ENCODE results near the gene POLR3A.
"Not testable (repeated sequence)": the region's sequence is repeated elsewhere in the genome, so short reads cannot be mapped to it uniquely, and the experiment has no call there.

The POLR3A gene

DNA sequence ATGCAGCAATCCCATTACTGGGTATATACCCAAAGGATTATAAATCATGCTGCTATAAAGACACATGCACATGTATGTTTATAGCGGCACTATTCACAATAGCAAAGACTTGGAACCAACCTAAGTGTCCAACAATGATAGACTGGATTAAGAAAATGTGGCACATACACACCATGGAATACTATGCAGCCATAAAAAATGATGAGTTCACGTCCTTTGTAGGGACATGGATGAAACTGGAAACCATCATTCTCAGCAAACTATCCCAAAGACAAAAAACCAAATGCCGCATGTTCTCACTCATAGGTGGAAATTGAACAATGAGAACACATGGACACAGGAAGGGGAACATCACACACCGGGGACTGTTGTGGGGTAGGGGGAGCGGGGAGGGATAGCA, 30.5 kb downstream of the POLR3A start:
- intact Hi-C loops (cut with DNase I); DNase-seq: not testable (repeated sequence)

DNA sequence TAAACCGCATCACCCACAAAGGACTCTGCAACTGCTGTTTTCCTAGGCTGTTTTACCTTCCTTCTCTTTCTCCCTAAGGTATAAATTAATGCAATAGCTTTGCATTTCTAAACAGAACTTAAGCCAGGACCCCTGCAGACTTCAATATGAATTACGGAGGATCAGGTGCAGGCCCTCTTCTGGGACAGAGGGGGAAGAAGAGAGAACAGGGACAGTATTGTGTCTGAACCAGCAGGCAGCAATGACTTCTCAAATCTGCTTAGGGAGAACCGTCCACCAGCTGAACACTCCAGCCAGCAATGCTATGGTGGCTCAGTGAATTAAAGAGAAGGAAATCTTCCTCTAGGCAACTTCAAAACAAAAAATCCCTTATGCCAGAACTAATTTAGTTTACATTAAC, 35.7 kb downstream of the POLR3A start:
- peak in 1 of 42 donors; percentile 6 for DNase-seq
- intact Hi-C loops (cut with DNase I): no loop called here

DNA sequence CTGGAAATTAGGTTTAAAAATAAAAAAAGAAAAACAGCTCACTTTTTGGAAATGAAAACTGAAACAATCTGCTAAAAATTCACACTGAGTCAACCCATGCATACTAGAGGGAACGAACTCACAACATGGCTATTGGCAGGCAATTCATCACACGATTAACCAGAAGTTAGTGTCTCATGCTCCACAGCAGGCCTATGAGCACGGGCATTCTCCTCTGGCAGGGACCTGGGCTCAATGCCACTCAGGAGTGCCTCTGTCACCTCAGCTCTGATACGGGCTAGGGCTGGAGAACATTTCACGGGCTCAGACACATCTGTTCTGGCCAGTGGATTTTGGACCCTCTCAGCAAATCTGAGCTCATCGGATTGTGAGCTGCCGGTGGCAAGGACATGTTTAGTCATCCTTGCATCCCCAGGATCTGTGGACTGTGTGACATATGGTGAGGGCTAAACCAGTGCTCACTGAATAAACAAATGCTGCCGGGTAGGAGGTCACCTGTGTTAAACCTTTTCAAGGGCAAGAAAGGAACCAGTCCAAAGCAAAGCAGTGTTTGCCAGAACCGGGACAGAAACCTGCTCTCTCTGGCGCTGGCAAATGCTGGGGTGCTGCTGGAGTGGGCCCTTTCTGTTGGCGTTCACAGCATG, 40.1 kb downstream of the POLR3A start:
- no peak for DNase-seq
- intact Hi-C loops (cut with DNase I): no loop called here

DNA sequence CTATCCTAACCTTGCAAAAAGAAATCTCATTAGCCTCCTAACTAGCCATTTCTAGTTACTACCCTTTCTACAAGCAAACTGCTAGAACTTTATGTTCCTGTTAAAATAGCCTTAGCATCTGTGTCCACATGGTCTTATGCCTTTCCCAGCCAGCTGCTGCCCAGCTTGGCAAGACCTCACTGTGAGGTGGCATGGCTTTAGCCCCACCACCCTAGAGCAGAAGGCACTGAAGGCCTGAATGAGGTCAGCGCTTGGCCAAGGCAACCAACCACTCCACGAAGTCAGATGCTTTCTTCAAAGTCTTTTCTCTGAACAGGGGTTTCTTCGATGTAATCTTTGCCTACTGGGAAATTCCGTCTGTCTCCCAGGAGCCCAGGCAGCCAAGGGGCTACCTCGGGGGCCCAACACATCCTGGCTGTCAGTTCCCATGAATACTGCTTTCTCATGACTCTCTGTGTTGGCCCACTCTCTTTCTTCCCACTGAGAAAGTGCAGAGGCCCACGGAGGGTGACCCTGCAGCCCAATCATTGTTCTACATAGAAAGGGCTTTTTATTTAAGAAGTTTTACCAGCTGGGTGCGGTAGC, 41.6 kb downstream of the POLR3A start:
- intact Hi-C loops (cut with DNase I): no loop called here

DNA sequence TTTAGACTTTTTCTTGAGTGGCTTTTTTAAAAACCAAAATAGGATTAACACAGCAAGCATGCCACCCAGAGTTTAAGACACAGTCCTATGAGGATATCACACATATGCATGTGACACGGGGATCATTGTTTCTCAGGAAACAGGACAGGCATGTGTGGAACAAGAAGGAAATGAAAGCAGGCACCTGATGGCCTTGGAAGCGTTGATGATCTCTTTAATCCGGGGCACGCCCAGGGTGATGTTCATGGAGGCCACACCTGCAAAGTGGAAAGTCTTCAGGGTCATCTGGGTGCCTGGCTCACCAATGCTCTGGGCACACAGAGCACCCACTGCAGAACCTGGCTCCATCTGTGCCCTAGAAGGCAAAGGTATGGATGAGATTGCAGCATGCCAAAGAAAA, 44.3 kb downstream of the POLR3A start:
- DNase-seq: peak in 1 of 42 donors; percentile 16
- intact Hi-C loops (cut with DNase I): no loop called here

More for the DNA sequence above, 41.6 kb downstream of the POLR3A start:
- peak in 1 of 42 donors; percentile 18 for DNase-seq

DNA sequence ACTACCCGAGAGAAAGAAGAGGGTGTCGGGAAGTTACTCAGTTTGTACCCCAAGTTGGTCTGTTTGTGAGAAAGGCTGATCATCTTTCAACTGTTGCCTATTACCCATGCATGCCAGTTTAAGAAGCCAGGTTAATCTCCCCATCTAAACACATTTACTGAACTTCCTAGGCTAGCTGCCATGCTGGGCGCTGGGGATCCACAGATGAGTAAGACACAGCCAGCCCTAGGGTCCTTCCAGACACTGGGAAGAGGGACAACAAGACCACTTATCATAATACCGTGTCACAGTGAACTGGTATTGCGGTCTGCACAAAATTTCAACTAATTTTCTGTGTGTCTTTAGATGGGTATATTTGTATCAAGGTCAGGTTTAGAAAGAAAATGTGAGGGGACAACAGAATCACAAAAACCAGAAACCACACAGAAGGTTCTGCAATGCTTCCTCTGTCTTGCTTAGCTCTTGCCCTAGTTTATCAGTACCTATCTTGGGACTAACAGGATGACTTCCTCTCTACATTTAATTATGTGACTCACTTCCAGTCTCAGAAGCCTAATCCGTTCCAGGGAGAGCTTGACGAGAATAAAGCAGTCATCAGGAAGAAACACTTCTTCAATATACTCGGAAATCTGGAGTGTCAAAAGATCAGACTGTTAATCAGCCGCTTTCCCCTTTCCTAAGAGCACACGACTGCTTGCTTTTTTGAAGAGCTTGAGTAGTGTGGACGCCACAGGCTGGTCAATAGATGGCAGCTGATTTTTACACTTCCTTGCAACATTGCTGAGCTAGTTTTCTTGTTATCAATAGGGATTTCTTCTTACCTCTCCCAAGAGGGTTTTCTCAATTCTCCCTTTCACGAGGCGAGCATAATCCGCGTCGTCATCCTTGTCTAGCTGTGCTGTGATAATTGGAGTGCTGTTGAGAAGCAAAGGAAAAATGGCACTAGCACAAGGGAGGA, 45.7 kb downstream of the POLR3A start:
- intact Hi-C loops (cut with DNase I): no loop called here
- DNase-seq: peak in 9 of 42 donors; percentile 15 to 54 (median 31)

DNA sequence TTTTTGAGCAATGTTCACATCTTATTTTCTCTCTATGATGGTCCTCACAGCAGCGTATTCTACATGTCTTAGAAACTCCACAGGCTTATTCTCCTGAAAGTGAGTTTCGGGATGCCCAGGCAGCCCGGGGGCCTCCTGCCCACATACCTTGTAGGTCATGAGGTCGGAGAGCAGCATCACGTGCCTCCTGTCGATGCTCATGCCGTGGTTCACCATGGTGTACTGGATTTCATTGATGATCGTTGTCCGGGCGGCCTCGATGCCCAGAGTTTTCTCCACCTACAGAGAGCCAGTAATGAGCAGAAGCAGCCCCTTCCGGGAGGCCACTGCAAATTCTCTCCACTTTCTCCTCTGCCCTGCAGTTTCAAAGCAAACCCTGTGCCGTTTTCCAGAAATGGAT, 48.0 kb downstream of the POLR3A start:
- DNase-seq: peak in 1 of 42 donors; percentile 2
- intact Hi-C loops (cut with DNase I): no loop called here

DNA sequence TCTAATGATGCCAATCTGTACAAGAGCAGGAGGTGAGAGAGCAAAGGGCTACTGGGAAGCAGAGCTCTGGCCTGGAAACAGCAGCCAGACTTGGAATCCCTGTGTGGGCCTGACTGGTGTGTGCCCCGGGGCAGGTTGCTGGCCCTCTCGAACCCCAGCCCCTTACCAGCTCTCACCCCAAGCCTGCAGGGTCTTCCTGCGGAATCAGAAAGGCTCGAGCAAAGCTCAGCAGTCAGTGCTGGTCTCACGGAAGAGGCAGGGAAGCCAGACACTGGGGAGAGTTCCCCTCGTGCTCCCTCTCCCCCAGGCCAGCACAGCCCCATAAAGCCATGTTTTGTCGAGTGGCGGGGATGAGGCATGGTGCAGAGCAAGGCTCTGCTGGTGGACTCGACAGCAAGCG, 50.1 kb downstream of the POLR3A start:
- peak in 1 of 42 donors; percentile 1 for DNase-seq
- intact Hi-C loops (cut with DNase I): no loop called here

DNA sequence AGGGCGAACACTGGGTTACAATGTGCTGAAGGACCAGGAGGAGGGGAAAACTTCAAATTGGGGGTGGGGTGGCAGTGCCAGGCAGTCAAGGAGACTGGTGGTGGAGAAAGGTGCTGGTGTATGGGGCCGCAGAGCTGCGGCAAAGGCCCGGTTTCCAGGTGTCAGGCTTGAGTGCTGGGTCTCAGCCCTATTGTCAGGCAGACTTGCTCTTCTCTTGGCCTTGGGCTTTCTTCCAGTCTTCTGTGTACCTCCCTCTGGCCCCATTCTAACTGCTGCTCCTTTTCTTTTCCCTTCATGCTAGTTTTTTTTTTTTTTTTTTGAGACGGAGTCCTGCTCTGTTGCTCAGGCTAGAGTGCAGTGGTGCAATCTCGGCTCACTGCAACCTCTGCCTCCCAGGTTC, 51.0 kb downstream of the POLR3A start:
- intact Hi-C loops (cut with DNase I): no loop called here
- DNase-seq: peak in 1 of 42 donors; percentile 10

DNA sequence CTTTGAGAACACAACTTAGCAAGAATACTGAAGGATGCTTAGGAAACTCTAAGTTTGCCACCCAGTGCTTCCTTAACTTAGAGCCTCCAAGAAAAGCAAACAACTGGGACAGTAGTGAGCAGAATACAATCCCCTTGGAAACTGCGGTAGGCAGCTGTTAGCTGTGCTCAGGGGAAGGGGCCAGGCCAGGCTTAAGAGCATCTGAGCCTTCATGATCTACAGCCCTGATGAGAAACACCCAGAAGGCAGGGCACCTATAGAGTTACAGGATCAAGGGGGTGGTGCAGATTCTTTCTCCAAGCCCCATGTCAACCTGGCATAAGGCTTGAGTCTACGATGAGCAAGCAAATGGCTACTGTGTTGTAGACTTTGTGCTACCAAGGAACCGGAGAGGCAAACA, 51.4 kb downstream of the POLR3A start:
- intact Hi-C loops (cut with DNase I): no loop called here
- peak in 1 of 42 donors; percentile 19 for DNase-seq

DNA sequence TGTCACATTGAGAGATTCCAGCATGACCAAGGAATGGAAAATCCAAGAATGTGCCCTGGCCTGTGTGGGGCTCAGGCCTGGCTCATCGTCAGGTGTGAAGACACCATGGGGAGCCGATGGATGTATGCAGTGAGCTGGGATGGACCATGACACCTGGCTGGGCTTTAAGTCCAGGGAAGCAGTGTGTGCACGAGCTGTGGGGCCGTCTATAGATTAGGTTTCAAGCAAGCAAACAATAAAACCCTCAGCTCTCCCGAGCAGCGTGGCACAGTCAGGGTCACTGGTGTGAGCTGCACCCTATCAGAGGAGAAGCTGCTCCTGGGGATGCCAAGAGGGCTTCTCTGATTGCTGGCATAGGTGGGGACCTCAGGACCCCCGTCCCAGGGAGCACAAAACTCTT, 52.3 kb downstream of the POLR3A start:
- peak in 1 of 42 donors; percentile 13 for DNase-seq
- intact Hi-C loops (cut with DNase I): no loop called here

DNA sequence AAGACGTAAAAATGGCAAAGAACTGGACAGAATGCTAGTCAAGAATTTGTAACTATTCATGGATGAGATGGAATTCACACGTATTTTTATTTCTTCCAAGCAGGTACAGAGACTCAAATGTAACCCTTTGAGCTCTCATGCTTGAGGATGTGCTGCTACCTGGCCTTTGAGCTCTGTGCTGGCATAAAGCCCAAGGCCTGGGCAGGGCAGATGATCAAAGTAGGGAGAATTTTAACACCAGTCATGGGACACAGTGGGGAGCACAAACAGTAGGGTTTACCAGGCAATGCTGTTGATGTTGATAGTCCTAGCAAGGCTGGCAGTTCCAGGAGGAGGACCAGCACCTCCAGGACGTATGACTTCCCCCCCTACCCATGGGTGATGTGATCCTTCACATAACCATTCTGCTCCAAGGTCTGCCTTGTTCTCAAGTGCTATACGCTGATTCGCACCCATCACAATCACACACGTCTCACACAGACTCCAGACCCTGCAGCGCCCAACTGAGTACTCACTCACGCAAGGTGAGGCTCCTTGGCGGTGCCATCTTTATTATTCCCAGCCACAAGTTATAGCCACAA, 54.1 kb downstream of the POLR3A start:
- intact Hi-C loops (cut with DNase I): no loop called here
- DNase-seq: peak in 1 of 42 donors; percentile 9

DNA sequence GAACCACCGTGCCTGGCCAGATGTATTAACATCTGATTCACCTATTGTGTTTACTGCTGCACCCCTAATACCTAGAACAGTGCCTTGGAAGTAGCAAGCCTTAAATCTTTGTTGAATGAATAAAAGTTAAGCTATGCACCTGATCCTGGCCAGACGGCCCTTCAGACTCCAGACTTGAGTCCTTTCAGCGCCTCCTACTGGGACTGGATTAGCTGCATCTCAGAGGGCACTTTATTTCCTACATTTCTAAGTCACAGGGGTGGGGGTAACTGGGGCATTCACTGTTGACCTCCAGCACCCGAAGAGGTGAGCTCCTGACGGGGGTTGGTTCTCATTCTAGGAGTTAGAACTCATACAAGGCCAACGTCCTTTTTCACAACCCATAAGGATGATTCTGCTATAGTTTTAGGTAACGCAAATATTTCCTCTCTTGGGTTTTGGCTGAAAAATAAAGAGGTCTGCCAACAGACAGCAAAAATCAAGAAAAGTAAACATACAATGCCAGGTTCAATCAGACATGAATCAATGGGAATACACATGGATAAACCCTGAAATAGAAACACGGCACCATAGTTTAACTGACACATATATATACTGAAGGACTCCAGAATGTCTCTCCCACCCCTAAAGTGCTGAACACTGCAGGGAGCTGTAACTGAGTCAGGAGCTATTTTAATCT, 54.8 kb downstream of the POLR3A start:
- intact Hi-C loops (cut with DNase I): loop anchor here (5.0 kb wide), 1 partner anchor 127 kb away; no protein-coding TSS in a partner anchor
- DNase-seq: peak in 2 of 42 donors; percentile 36 to 45

DNA sequence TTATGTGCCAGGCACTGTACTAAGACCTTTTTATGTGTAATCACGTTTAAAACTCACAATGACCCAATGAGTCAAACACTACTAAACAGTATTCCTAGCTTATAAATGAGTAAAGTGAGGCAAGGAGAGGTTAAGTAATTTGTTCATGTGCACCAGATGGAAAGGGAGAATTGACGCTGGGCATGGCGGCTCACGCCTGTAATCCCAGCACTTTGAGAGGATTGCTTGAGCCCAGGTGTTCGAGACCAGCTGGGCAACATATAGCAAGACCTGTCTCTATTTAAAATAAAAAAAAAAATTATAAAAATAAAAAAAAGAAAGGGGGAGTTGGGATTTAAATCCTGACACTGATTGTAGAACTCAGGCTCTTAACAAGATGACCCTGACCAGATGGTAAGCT, 56.0 kb downstream of the POLR3A start:
- intact Hi-C loops (cut with DNase I): loop anchor here (5.0 kb wide), 1 partner anchor 126 kb away; no protein-coding TSS in a partner anchor
- no peak for DNase-seq

DNA sequence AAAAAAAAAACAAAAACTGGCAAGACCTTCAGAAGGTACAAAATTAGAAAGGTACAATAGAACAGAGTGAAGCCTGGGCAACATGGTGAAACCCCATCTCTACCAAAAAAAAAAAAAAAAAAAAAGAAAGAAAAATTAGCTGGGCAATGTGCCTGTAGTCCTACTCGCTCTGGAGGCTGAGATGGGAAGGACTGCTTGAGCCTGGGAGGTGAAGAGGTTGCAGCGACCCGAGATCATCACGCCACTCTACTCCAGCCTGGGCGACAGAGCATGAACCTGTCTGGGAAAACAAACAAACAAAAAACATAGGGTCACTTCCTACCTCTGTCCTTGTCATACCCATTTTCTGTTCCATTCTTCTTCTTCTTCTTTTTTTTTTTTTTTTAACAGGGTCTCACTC, 57.2 kb downstream of the POLR3A start:
- DNase-seq: no peak
- intact Hi-C loops (cut with DNase I): loop anchor here (5.0 kb wide), 1 partner anchor 125 kb away; no protein-coding TSS in a partner anchor

DNA sequence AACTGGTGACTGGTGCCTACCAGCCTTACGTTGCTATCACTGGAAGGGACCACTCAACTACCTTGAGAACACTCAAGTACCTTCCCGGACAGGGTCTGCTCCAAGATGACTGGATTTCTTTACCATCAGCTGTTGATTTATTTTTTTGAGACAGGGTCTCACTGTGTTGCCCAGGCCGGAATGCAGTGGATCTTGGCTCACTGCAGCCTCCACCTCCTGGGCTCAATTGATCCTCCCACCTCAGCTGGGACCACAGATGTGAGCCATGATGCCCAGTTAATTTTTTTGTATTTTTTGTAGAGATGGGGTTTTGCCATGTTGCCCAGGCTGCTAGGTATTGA, 57.5 kb downstream of the POLR3A start:
- intact Hi-C loops (cut with DNase I): loop anchor here (5.0 kb wide), 1 partner anchor 124 kb away; no protein-coding TSS in a partner anchor

DNA sequence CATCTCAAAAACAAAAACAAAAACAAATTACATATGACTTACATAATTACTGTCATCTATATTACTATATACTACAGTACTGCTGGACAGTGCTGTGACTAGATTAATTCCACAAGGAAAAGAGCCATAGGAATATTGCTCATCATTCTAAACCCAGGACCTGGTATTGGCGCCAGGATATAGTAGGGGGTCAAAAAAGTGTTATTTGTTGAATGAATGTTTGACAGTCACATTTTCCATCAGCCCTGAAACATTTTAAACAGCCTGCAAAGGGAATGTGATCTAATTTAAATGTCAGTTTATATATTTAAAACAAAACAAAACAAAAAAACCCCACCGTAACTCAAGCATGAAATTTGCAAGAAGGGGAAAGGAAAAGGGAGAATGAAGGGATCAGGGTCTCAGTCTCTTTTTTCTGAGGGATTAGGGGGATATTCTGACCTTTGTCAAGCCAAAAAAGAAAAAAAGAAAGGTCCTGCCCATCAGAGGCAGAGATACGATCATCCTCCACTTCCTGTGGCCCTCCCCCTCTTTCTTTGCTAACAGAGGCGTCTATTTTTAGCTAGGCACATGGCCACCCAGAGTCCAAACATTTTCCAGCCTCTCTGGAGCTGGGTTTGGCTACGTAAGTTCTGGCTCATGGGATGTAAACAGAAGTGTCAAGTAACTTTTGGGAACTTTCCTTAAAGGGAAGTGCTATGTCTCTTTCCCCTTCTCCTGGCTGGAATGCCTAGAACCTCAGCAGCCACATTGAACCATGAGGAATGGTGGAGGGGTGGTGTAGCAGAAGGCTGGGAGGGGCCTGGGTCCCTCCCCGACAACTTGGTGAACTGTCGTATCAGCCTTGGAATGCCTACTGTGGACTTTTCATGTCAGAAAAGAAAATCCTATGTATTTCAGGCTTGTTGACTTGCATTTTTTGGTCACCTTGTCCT, 58.2 kb downstream of the POLR3A start:
- intact Hi-C loops (cut with DNase I): loop anchor here (5.0 kb wide), 1 partner anchor 124 kb away; no protein-coding TSS in a partner anchor
- DNase-seq: no peak

More for the DNA sequence above, 57.5 kb downstream of the POLR3A start:
- no peak for DNase-seq

DNA sequence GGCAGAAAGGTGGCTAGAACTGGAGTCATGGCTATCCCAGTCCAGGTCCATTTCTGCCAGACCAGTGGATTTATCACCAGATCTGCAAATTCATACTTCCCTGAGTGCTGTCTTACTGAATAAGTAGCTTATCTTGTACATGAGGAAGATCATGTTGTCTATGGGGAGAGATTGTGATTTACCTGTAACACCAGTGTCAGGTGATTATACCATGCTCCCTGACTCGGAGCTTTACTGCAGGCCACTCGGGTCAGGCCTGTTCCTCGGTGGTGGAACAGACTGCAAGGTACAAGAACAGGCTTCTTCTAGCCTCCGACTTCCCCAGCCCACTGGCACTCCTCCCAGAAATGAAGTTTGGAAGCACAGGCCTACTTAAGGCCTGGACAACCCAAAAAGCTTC, 60.2 kb downstream of the POLR3A start:
- DNase-seq: no peak
- intact Hi-C loops (cut with DNase I): no loop called here
